ENCODE data around the gene KIAA0586.

Gene KIAA0586

DNA sequence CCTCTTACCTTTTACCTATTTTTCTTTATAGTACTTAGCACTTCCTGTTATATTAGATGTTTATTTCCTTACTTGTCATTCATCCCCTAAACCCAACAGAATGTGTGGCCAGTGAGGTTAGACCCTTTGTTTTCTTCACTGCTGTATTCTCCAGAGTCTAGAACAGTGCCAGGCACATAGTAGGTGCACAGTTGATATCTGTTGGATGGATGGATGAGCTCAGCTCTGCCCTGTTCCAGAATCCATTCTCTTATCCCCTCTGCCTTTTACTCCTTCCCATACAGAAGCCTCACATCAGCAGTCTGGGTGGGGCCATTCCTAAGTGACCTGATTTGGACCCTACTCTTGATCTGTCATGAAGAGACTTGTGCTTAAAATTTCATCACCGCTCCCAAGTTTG lies 115.7 kb downstream of the KIAA0586 start:
- no peak for DNase-seq (ENCODE audit: low read depth)
- TF ChIP-seq, protein P1, sequence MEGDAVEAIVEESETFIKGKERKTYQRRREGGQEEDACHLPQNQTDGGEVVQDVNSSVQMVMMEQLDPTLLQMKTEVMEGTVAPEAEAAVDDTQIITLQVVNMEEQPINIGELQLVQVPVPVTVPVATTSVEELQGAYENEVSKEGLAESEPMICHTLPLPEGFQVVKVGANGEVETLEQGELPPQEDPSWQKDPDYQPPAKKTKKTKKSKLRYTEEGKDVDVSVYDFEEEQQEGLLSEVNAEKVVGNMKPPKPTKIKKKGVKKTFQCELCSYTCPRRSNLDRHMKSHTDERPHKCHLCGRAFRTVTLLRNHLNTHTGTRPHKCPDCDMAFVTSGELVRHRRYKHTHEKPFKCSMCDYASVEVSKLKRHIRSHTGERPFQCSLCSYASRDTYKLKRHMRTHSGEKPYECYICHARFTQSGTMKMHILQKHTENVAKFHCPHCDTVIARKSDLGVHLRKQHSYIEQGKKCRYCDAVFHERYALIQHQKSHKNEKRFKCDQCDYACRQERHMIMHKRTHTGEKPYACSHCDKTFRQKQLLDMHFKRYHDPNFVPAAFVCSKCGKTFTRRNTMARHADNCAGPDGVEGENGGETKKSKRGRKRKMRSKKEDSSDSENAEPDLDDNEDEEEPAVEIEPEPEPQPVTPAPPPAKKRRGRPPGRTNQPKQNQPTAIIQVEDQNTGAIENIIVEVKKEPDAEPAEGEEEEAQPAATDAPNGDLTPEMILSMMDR (IDR thresholded peaks at IDR 0.05; ENCODE audit: control insufficient read depth, extremely low read depth, insufficient read depth): no peak
- no peak overlapping the region for H3K4me3 ChIP-seq (ENCODE audit: low read depth, low read length)

DNA sequence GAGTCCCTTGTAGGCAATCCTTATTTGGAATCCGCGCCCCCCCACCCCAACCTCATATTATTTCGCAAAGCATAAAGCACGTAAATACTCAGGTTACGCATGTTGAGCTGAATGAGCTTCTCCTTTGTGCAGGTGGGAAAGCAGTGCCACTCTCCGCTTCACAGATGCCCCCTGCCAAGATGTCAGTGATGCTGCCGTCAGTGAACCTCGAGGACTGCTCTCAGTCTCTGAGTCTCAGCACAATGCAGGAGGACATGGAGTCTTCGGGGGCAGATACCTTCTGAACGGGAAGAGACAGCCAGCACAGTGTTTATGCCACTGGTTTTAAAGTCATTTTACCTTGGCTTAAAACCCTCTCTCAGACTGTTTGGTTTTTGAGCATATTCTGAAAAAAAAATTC lies 120.1 kb downstream of the KIAA0586 start:
- TF ChIP-seq, protein P1 (IDR thresholded peaks at IDR 0.05; ENCODE audit: control insufficient read depth, extremely low read depth, insufficient read depth): no peak
- H3K4me3 ChIP-seq (ENCODE audit: low read depth, low read length): no peak overlapping the region
- DNase-seq (ENCODE audit: low read depth): no peak

DNA sequence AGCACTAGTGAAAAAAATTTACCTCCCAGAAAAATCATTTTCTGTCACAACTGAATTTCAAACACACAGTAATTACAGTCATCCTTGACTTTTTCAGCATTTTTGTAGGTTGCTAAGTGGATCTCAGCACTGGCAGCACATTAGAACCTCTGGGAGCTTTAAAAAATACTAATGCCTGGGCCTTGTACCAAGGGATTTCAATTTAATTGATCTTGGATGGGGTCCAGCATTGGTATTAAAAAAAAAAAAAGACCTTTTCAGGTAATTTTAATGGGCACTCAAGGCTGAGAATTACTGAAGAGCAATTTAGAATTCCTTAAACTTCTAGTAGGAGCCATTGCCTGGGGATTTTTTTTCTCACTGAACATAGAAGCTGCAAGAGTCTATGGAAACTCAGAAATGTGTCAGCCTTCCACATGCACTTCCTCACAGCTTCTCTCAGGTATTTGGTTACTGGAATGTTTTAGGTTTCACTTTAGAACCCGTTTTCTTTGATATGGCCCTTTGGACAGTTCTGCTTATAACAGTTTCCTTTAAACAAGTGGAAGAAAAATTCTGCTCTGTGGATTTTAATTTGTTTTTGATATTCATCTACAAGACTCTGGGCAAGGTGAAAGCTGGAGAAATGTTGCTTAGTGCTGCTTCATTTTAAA lies 121.7 kb downstream of the KIAA0586 start:
- no peak overlapping the region for H3K4me3 ChIP-seq (ENCODE audit: low read depth, low read length)
- no peak for DNase-seq (ENCODE audit: low read depth)
- TF ChIP-seq, protein P1 (IDR thresholded peaks at IDR 0.05; ENCODE audit: control insufficient read depth, extremely low read depth, insufficient read depth): no peak

DNA sequence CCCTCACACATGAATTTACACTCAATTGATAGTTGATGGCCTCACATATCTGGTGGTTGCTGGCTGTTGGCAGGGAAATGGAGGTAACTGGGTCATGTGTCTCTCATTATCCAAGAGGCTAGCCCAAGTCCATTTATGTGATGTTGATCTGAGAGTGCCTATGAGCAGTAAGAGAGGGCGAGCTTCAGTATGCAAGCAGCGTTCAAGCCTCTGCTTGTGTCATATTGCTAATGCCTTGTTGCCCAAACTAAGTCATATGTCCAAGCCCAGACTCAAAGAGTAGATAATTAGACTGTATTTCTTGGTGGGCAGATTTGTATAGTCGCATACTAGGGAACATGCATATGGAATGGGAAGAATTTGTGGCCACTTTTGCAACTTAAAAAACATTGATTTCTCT lies 126.4 kb downstream of the KIAA0586 start:
- TF ChIP-seq, protein P1 (IDR thresholded peaks at IDR 0.05; ENCODE audit: control insufficient read depth, extremely low read depth, insufficient read depth): no peak
- no peak for DNase-seq (ENCODE audit: low read depth)
- no peak overlapping the region for H3K4me3 ChIP-seq (ENCODE audit: low read depth, low read length)

DNA sequence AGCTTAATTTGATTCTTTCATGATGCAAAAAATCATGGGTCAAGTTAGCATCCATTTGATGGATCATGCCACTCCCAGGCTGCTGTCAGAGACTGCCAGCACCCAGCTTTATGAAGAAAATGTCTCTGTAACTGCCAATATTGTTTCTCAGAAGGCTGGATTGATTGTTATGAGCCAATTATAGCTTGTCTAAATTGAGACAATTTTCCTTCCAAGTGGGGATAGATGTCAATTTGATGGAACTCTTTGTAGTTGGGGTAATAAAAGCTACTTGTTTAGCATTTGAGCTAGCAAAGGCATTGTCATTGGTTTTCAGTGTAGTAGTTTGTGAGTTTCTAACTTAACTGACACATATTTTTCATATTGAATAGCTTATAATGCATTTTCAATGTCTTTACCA lies 128.1 kb downstream of the KIAA0586 start:
- no peak overlapping the region for H3K4me3 ChIP-seq (ENCODE audit: low read depth, low read length)
- no peak for DNase-seq (ENCODE audit: low read depth)

DNA sequence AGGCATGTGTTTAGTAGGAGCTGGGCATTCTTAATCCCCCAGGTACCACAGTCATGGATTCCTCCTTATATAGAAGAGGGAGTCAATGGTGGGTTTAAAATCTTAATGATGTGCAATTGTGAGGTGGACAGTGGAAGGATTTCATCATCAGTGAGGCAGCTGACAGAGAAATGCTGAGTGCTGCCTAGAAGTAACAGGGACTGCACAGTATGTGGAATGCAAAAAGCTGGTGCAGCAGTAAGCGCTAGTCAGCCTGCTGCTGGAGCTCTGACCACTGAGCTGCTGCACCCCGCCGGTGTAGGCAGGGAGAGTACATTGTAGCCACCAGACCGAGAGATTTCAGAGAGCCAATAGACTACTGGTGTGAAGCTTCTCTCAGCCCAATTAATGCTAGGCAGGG lies 129.7 kb downstream of the KIAA0586 start:
- TF ChIP-seq, protein P1 (IDR thresholded peaks at IDR 0.05; ENCODE audit: control insufficient read depth, extremely low read depth, insufficient read depth): no peak
- no peak for DNase-seq (ENCODE audit: low read depth)
- H3K4me3 ChIP-seq (ENCODE audit: low read depth, low read length): no peak overlapping the region

More for the DNA sequence above, 128.1 kb downstream of the KIAA0586 start:
- TF ChIP-seq, protein P1 (IDR thresholded peaks at IDR 0.05; ENCODE audit: control insufficient read depth, extremely low read depth, insufficient read depth): no peak

DNA sequence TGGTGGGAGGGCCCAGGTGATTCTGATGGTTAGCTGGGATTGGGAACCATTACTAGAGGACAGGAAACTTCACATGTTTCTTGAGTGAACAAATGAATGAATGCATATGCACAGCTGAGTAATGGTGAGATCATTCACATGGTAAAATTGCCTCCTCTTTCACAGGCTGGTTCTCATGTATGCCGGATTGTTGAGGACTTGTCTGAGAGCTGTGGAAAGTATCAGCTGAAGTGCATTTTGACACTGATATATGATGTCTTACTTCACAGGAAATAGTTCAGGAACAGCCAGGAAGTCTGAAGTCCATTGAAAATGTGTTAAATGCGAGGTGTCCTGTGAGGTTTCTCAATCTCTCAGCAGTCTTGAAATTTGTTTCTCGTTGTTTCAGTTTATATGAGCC lies 132.7 kb downstream of the KIAA0586 start:
- TF ChIP-seq, protein P1 (IDR thresholded peaks at IDR 0.05; ENCODE audit: control insufficient read depth, extremely low read depth, insufficient read depth): no peak
- DNase-seq (ENCODE audit: low read depth): no peak
- no peak overlapping the region for H3K4me3 ChIP-seq (ENCODE audit: low read depth, low read length)

Measured in LNCaP clone FGC (cell line).